SK-N-SH (cell line): ENCODE results near the gene CCDC27. TPM values are rescaled to one million over a fixed set of nuclear protein-coding genes. Genes with fewer than 3 reads are reported as not detected.

Source experiments
- CTCF ChIA-PET: fragments of 300-600, 350-600 bp; formaldehyde crosslinking; extraction: SDS; loops from one replicate; lab custom pipeline; 2021; lab: Yijun Ruan, JAX
- POLR2A ChIA-PET: fragments of 350-600 bp; sonication (Branson Sonifier 250); formaldehyde crosslinking; extraction: SDS; loops from one replicate; lab custom pipeline; 2020; ENCODE audit warnings: antibody characterized with exemption, inconsistent platforms; lab: Yijun Ruan, JAX
- DNase-seq: peaks from one replicate; pipeline ENCODE4 v3.0.0; 2012
- H2AFZ ChIP-seq: fragments of 200-600 bp; sonication (generic); 2 replicates; pipeline ENCODE4 v1.8.1; 2016; ENCODE audit warnings: antibody characterized with exemption, mild to moderate bottlenecking, low read depth
- H3F3A ChIP-seq: fragments of 200-600 bp; sonication (generic); replicated peaks from 2 replicates; pipeline ENCODE3; 2016; ENCODE audit warnings: antibody characterized with exemption, mild to moderate bottlenecking; ENCODE audit not compliant: insufficient read depth
- H3K27ac ChIP-seq, 2 experiments: fragments of 200-500 bp in 1 of 2; fragments of 200-600 bp in 1 of 2; sonication (Bioruptor generic) in 1 of 2; sonication (generic), shearing (Covaris generic) in 1 of 2; 2 replicates each; pipeline versions ENCODE4 v1.5.1 to v1.6.1; 2014 to 2016; ENCODE audit warnings: low read depth in 2 of 2, inconsistent platforms in 1 of 2, low read length in 1 of 2, mild to moderate bottlenecking in 1 of 2, mixed read lengths in 1 of 2
- H3K27me3 ChIP-seq: fragments of 200-600 bp; sonication (generic), shearing (Covaris generic); 2 replicates; pipeline ENCODE4 v1.6.1; 2016; ENCODE audit warnings: mixed run types; ENCODE audit not compliant: insufficient read depth
- H3K36me3 ChIP-seq, 2 experiments: fragments of 200-500 bp in 1 of 2; fragments of 200-600 bp in 1 of 2; sonication (Bioruptor generic) in 1 of 2; sonication (generic) in 1 of 2; replicated peaks in 1 of 2; 2 replicates each; pipeline versions ENCODE3 to v1.5.1; 2014 to 2016; ENCODE audit warnings: low read length in 1 of 2, mild to moderate bottlenecking in 1 of 2; ENCODE audit not compliant: insufficient read depth in 2 of 2, control insufficient read depth in 1 of 2
- H3K4me1 ChIP-seq, 2 experiments: fragments of 200-500 bp in 1 of 2; fragments of 200-600 bp in 1 of 2; sonication (Bioruptor generic) in 1 of 2; sonication (generic), shearing (Covaris generic) in 1 of 2; 2 replicates each; pipeline versions ENCODE4 v1.5.1 to v1.6.1; 2014 to 2016; ENCODE audit warnings: low read depth in 1 of 2, low read length in 1 of 2, mixed run types in 1 of 2; ENCODE audit not compliant: insufficient read depth in 2 of 2, control insufficient read depth in 1 of 2
- H3K4me2 ChIP-seq: fragments of 200-600 bp; sonication (generic), shearing (Covaris generic); 2 replicates; pipeline ENCODE4 v1.6.1; 2017; ENCODE audit warnings: mixed run types
- H3K4me3 ChIP-seq, 2 experiments: fragments of 200-500 bp in 1 of 2; fragments of 200-600 bp in 1 of 2; sonication (Bioruptor generic) in 1 of 2; sonication (generic), shearing (Covaris generic) in 1 of 2; 2 replicates each; pipeline versions ENCODE4 v1.5.1 to v1.8.1; 2014 to 2016; ENCODE audit warnings: low read depth in 2 of 2, inconsistent platforms in 1 of 2, low read length in 1 of 2, mild to moderate bottlenecking in 1 of 2, mixed read lengths in 1 of 2, moderate library complexity in 1 of 2
- H3K79me2 ChIP-seq: fragments of 200-600 bp; sonication (generic); 2 replicates; pipeline ENCODE4 v1.8.1; 2017; ENCODE audit warnings: mild to moderate bottlenecking; ENCODE audit not compliant: insufficient read depth
- H3K9ac ChIP-seq: fragments of 200-600 bp; sonication (generic); 2 replicates; pipeline ENCODE4 v1.6.1; 2017; ENCODE audit warnings: mixed run types
- H3K9me2 ChIP-seq: fragments of 200-600 bp; sonication (generic); 2 replicates; pipeline ENCODE4 v1.6.1; 2017; ENCODE audit warnings: mixed run types
- H3K9me3 ChIP-seq: fragments of 200-600 bp; sonication (generic); 2 replicates; pipeline ENCODE4 v1.6.1; 2017; ENCODE audit warnings: mixed run types, mild to moderate bottlenecking, moderate library complexity
- H4K20me1 ChIP-seq: fragments of 200-600 bp; sonication (generic); 2 replicates; pipeline ENCODE4 v1.6.1; 2017; ENCODE audit warnings: mild to moderate bottlenecking, mixed run types; ENCODE audit not compliant: insufficient read depth
- EZH2phosphoT487 ChIP-seq: fragments of 200-600 bp; sonication (generic); IDR thresholded peaks from 2 replicates; pipeline ENCODE4 v1.6.1; 2017; ENCODE audit warnings: low read depth, mixed run types, mild to moderate bottlenecking, antibody characterized with exemption, moderate library complexity, borderline replicate concordance
- GABPA ChIP-seq: IDR thresholded peaks from 2 replicates; pipeline ENCODE4 v1.4.0; 2012; ENCODE audit warnings: low read depth, mild to moderate bottlenecking
- MEF2A ChIP-seq: IDR thresholded peaks from 2 replicates; pipeline ENCODE4 v1.4.0; 2012; ENCODE audit warnings: low read depth, borderline replicate concordance
- POLR2AphosphoS5 ChIP-seq: IDR thresholded peaks from 2 replicates; pipeline ENCODE4 v1.6.1; 2012; ENCODE audit warnings: low read depth, low read length
- RAD21 ChIP-seq: IDR thresholded peaks from 2 replicates; pipeline ENCODE4 v1.6.1; 2012; ENCODE audit warnings: mild to moderate bottlenecking, low read length
- TAF1 ChIP-seq: IDR thresholded peaks from 2 replicates; pipeline ENCODE4 v1.6.1; 2012; ENCODE audit warnings: low read depth, mild to moderate bottlenecking, low read length, moderate library complexity, borderline replicate concordance
- TEAD4 ChIP-seq: IDR thresholded peaks from 2 replicates; pipeline ENCODE4 v1.4.0; 2012; ENCODE audit warnings: mild to moderate bottlenecking, borderline replicate concordance; ENCODE audit not compliant: insufficient read depth
- YY1 ChIP-seq: IDR thresholded peaks from 2 replicates; pipeline ENCODE4 v1.4.0; 2012; ENCODE audit warnings: low read depth, mild to moderate bottlenecking
- WGBS: methylation state at CpG from one replicate; pipeline ENCODE4 v1.1.6; 2017; ENCODE audit warnings: low lambda C conversion rate; 5-methylcytosine and 5-hydroxymethylcytosine counted together
- polyA plus RNA-seq, 3 experiments: library from polyadenylated mRNA; depleted of rRNA; stranded (reverse); fragments of >200 nt; gene quantifications; 2 replicates each; pipeline ENCODE4 v1.2.3, GENCODE V29; 2012
- TF ChIP-seq, protein P1 (sequence below): IDR thresholded peaks from 2 replicates; pipeline ENCODE4 v1.6.1; 2012; ENCODE audit warnings: mild to moderate bottlenecking, low read depth, low read length, moderate library complexity
- TF ChIP-seq, protein P2 (sequence below): fragments of 150-350 bp; IDR thresholded peaks from 2 replicates; pipeline ENCODE4 v1.6.1; 2017; ENCODE audit warnings: antibody characterized with exemption, low read length, low read depth, borderline replicate concordance
- TF ChIP-seq, protein P3 (sequence below): IDR thresholded peaks from 2 replicates; pipeline ENCODE4 v1.4.0; 2012; ENCODE audit warnings: low read depth, borderline replicate concordance
- TF ChIP-seq, protein P4 (sequence below): fragments of 150-350 bp; IDR thresholded peaks from 2 replicates; pipeline ENCODE4 v1.6.1; 2016; ENCODE audit warnings: mild to moderate bottlenecking, low read depth, low read length

The CCDC27 gene
- polyA plus RNA-seq, 1 of the 3 experiments (the other 2 are of a cell fraction) = not detected

DNA sequence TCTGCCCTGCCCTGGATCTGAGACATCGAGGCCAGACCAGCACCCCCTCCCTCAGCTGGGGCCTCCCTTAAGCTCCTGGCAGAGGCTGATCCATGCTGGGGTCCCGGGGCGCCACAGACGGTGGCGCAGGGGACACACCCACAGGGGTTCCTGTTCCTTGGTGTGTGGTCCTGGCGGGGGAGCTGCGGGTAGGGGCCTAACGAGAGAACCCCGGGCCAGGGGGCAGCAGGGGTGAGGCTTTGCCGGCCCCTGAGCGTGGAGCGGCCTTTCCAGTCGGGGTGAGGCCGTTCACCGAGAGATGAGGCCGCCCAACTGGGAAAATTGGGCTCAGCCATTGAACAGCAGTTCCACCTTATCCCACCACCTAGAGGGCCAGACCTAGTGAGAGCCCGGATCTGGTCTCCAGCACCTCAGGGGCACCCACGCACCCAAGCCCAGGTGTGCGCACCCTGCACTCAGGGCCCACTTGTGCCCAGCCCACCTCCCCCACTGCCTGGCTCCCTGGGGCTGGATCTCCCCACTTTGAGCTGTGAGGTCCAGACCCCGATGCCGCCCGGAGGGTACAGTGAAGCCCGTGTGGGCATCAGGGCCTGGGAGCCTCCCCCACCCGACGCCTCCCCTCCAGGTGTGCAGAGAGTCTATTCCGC, 45.5 kb upstream of the CCDC27 start:
- Histone ChIP-seq H3K4me1 (peaks cover 0 to 42% of the 10 kb centered on the region in 2 experiments; a peak in 1 of 4 replicates), H3K79me2 (no peaks in the 10 kb centered on the region), H3K9ac (no peak overlapping the region), H3K36me3 (no peaks in the 10 kb centered on the region), H3F3A (no peaks in the 10 kb centered on the region), H4K20me1 (no peaks in the 10 kb centered on the region), H3K4me3 (no peak overlapping the region), H2AFZ (no peak overlapping the region), H3K4me2 (no peak overlapping the region), H3K9me2 (no peaks in the 10 kb centered on the region), H3K9me3 (no peaks in the 10 kb centered on the region), H3K27me3 (no peaks in the 10 kb centered on the region), H3K27ac (no peak overlapping the region)
- ChIA-PET POLR2A (no interaction called here), CTCF (interaction anchor here (1.5 to 12.9 kb wide), 2 partner anchors 10 to 45 kb away, joined by 3 to 369 read pairs; no protein-coding TSS in a partner anchor)
- TF ChIP-seq POLR2AphosphoS5 = no peak
- TF ChIP-seq, protein P1, sequence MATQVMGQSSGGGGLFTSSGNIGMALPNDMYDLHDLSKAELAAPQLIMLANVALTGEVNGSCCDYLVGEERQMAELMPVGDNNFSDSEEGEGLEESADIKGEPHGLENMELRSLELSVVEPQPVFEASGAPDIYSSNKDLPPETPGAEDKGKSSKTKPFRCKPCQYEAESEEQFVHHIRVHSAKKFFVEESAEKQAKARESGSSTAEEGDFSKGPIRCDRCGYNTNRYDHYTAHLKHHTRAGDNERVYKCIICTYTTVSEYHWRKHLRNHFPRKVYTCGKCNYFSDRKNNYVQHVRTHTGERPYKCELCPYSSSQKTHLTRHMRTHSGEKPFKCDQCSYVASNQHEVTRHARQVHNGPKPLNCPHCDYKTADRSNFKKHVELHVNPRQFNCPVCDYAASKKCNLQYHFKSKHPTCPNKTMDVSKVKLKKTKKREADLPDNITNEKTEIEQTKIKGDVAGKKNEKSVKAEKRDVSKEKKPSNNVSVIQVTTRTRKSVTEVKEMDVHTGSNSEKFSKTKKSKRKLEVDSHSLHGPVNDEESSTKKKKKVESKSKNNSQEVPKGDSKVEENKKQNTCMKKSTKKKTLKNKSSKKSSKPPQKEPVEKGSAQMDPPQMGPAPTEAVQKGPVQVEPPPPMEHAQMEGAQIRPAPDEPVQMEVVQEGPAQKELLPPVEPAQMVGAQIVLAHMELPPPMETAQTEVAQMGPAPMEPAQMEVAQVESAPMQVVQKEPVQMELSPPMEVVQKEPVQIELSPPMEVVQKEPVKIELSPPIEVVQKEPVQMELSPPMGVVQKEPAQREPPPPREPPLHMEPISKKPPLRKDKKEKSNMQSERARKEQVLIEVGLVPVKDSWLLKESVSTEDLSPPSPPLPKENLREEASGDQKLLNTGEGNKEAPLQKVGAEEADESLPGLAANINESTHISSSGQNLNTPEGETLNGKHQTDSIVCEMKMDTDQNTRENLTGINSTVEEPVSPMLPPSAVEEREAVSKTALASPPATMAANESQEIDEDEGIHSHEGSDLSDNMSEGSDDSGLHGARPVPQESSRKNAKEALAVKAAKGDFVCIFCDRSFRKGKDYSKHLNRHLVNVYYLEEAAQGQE = no peak
- TF ChIP-seq EZH2phosphoT487 = no peak
- TF ChIP-seq RAD21 = no peak
- no peak for TF ChIP-seq MEF2A
- TF ChIP-seq, protein P2, sequence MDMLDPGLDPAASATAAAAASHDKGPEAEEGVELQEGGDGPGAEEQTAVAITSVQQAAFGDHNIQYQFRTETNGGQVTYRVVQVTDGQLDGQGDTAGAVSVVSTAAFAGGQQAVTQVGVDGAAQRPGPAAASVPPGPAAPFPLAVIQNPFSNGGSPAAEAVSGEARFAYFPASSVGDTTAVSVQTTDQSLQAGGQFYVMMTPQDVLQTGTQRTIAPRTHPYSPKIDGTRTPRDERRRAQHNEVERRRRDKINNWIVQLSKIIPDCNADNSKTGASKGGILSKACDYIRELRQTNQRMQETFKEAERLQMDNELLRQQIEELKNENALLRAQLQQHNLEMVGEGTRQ = no peak
- TF ChIP-seq TAF1 = no peak
- TF ChIP-seq, protein P3, sequence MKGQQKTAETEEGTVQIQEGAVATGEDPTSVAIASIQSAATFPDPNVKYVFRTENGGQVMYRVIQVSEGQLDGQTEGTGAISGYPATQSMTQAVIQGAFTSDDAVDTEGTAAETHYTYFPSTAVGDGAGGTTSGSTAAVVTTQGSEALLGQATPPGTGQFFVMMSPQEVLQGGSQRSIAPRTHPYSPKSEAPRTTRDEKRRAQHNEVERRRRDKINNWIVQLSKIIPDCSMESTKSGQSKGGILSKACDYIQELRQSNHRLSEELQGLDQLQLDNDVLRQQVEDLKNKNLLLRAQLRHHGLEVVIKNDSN = no peak
- no peak for DNase-seq
- 89% methylated on average over 17 of the region's 26 CpGs for WGBS

DNA sequence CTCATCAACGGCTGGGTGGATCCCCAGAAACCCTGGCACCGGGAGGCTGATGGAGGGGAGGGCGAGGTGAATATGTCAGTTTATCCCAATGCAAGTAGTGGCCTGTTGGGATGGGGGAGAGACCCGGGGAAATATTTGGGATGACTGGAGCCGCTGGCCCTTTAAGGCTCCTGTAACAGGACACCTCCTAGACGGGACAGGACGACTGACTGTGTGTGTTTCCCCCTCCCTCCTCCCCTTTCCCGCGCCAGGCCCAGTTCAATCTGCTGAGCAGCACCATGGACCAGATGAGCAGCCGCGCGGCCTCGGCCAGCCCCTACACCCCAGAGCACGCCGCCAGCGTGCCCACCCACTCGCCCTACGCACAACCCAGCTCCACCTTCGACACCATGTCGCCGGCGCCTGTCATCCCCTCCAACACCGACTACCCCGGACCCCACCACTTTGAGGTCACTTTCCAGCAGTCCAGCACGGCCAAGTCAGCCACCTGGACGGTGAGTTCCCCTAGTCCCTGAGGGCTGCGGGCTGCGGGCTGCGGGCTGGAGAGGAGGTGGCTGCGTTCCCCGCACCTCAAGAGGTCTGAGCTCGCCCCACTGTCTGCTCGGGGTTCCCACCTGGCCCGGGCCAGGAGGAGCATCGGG, 44.8 kb upstream of the CCDC27 start:
- CTCF ChIA-PET = interaction anchor here (1.5 to 12.9 kb wide), 3 partner anchors 10 to 45 kb away, joined by 3 to 369 read pairs (median 3); no protein-coding TSS in a partner anchor
- 88% methylated on average over 28 of the region's 35 CpGs for WGBS
- Histone ChIP-seq H3K4me3 (no peak overlapping the region), H3K9me3 (no peaks in the 10 kb centered on the region), H3K4me2 (no peak overlapping the region), H2AFZ (no peak overlapping the region), H4K20me1 (no peaks in the 10 kb centered on the region), H3K4me1 (peaks cover 0 to 48% of the 10 kb centered on the region in 2 experiments; a peak in 1 of 4 replicates), H3K27ac (no peak overlapping the region), H3K9me2 (no peaks in the 10 kb centered on the region), H3K79me2 (no peaks in the 10 kb centered on the region), H3K27me3 (no peaks in the 10 kb centered on the region), H3K36me3 (no peaks in the 10 kb centered on the region), H3K9ac (no peak overlapping the region), H3F3A (no peaks in the 10 kb centered on the region)
- DNase-seq = no peak
- POLR2A ChIA-PET = no interaction called here
- TF ChIP-seq YY1 (no peak), TEAD4 (no peak), GABPA (no peak), TAF1 (no peak)
- TF ChIP-seq, protein P1 = no peak
- TF ChIP-seq, protein P4, sequence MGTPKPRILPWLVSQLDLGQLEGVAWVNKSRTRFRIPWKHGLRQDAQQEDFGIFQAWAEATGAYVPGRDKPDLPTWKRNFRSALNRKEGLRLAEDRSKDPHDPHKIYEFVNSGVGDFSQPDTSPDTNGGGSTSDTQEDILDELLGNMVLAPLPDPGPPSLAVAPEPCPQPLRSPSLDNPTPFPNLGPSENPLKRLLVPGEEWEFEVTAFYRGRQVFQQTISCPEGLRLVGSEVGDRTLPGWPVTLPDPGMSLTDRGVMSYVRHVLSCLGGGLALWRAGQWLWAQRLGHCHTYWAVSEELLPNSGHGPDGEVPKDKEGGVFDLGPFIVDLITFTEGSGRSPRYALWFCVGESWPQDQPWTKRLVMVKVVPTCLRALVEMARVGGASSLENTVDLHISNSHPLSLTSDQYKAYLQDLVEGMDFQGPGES = no peak
- TF ChIP-seq, protein P3 = no peak
